GM12878 (cell line): Measurements from ENCODE around the gene GBX1.

Experiments
- ETV6 ChIP-seq, 2 experiments: fragments of 450-650 bp in 1 of 2; IDR thresholded peaks in 1 of 2; conservative IDR thresholded peaks in 1 of 2; 2 replicates each; pipeline ENCODE4 v1.6.1; 2014; ENCODE audit warnings: antibody characterized with exemption in 1 of 2, borderline replicate concordance in 1 of 2, low read depth in 1 of 2, mild to moderate bottlenecking in 1 of 2, moderate library complexity in 1 of 2
- NFIC ChIP-seq: IDR thresholded peaks from 2 replicates; pipeline ENCODE4 v1.6.1; 2012; ENCODE audit warnings: low read depth, mild to moderate bottlenecking, inconsistent platforms, low read length, moderate library complexity
- NR2C2 ChIP-seq: IDR thresholded peaks from 2 replicates; pipeline ENCODE4 v1.6.1; 2011; ENCODE audit warnings: borderline replicate concordance, low read depth; ENCODE audit not compliant: control insufficient read depth, insufficient read length
- POLR2A ChIP-seq: IDR thresholded peaks from 2 replicates; pipeline ENCODE4 v1.6.1; 2011; ENCODE audit warnings: low read depth, mild to moderate bottlenecking, low read length
- POLR2AphosphoS5 ChIP-seq: IDR thresholded peaks from 2 replicates; pipeline ENCODE4 v1.6.1; 2011; ENCODE audit warnings: mild to moderate bottlenecking, low read length, inconsistent platforms
- SPI1 ChIP-seq: IDR thresholded peaks from 2 replicates; pipeline ENCODE4 v1.6.1; 2011; ENCODE audit warnings: low read depth, mild to moderate bottlenecking, low read length, moderate library complexity, borderline replicate concordance; ENCODE audit not compliant: insufficient read depth
- TF ChIP-seq, protein P1 (sequence below), 3 experiments: IDR thresholded peaks in 2 of 3; conservative IDR thresholded peaks in 1 of 3; 2 replicates each; pipeline ENCODE4 v1.5.1; 2011; ENCODE audit warnings: low read depth in 3 of 3, low read length in 3 of 3, mild to moderate bottlenecking in 3 of 3, control low read depth in 2 of 3, moderate library complexity in 2 of 3, inconsistent platforms in 1 of 3, mixed read lengths in 1 of 3; ENCODE audit not compliant: control insufficient read depth in 2 of 3, insufficient read depth in 1 of 3; ENCODE audit errors: extremely low read depth in 1 of 3

DNA sequence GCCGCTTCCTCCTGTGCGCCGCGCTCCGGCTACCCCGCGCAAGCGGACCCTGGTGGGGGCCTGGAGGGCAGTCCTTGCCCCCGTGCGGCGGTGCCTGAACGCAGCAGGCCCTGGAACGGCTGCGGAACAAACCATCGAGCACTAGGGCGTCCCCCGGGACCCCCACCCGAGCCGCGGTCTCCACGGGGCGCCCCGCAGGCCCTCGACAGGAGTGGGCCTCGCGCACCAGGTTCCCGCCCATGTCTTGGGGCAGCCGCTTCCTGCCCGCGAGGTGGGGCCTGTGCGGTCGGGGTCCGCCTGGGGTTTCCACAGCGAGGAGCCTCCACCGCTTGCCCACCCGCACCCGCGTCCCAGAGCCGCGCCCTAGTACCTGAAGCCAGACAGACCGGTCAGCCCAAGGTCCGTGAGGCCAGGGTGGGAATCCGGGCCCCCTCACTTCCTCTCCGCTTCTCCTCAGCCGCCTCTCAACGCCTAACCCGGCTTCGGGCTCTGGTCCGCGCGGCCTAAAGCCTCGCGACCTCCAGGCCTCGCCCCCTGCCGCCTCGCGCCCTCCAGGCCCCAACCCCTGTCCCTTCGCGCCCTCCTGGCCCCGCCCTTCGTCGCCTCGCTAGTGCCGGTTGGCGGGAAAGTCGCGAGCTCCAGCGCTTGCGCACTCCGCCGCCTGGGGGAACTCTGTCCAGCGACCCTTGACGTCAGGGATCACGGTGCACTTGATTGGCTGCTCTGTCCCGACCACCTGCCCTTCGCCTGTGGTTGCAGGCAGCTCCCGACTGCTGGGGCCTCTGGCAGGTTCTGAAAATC, 7.0 kb upstream of the GBX1 start:
- TF ChIP-seq, protein P1, sequence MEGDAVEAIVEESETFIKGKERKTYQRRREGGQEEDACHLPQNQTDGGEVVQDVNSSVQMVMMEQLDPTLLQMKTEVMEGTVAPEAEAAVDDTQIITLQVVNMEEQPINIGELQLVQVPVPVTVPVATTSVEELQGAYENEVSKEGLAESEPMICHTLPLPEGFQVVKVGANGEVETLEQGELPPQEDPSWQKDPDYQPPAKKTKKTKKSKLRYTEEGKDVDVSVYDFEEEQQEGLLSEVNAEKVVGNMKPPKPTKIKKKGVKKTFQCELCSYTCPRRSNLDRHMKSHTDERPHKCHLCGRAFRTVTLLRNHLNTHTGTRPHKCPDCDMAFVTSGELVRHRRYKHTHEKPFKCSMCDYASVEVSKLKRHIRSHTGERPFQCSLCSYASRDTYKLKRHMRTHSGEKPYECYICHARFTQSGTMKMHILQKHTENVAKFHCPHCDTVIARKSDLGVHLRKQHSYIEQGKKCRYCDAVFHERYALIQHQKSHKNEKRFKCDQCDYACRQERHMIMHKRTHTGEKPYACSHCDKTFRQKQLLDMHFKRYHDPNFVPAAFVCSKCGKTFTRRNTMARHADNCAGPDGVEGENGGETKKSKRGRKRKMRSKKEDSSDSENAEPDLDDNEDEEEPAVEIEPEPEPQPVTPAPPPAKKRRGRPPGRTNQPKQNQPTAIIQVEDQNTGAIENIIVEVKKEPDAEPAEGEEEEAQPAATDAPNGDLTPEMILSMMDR (IDR thresholded peaks at IDR 0.05 in 2 of 3, conservative IDR thresholded peaks at IDR 0.05 in 1 of 3; ENCODE audit: control insufficient read depth in 2 of 3, extremely low read depth in 1 of 3, insufficient read depth in 1 of 3, low read depth in 3 of 3, low read length in 3 of 3): no peak
- TF ChIP-seq NR2C2 (no peak), POLR2AphosphoS5 (no peak), NFIC (no peak), ETV6 (conservative IDR thresholded peaks at IDR 0.05 in 1 of 2, IDR thresholded peaks at IDR 0.05 in 1 of 2; ENCODE audit: borderline replicate concordance in 1 of 2, low read depth in 1 of 2) (no peak), POLR2A (no peak), SPI1 (no peak)
